GM19043 (cell line): ENCODE measurements around the gene STEAP3.

Source experiments
- ATAC-seq: cut with Tn5 transposase; IDR thresholded peaks from one replicate; pipeline ENCODE4 v1.9.1; 2021; ENCODE audit warnings: low read depth; ENCODE audit not compliant: unreplicated experiment

Gene STEAP3

DNA sequence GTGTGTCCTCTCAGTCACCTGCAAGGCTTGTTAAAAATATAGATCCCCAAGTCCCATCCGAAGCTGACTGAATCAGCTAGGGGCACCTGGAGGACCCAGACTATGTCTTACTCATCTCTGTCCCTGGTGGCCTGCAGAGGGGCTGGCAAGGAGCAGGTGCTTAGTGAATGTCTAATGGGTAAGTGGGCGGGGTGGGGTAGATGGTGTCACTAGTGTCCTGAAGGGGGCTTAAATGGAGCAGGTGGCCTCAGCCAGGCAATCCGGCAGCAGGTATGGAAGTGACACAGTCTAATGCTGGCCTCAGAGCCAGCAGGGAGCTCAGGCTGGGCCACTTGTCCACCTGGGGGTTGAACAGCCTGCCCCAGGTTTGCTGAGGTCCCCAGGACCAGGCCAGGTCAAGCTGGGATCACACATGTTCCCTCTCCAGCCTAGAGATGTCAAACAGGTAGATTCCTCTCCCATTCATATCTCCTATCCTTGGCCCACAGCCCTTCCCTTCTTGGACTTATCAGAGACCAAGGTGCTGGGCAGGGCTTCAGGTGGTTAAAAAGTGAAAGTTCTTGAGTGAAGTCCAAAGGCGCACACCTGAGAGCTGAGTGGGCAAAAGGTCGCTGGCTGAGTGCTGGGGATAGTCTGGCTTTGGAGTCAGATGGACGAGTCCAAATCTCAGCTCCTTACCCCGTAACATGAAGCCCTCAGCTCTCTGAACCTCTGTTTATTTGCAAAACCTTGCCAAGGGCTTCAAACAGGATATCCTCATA lies 1.7 kb downstream of the STEAP3 start:
- no peak for ATAC-seq

DNA sequence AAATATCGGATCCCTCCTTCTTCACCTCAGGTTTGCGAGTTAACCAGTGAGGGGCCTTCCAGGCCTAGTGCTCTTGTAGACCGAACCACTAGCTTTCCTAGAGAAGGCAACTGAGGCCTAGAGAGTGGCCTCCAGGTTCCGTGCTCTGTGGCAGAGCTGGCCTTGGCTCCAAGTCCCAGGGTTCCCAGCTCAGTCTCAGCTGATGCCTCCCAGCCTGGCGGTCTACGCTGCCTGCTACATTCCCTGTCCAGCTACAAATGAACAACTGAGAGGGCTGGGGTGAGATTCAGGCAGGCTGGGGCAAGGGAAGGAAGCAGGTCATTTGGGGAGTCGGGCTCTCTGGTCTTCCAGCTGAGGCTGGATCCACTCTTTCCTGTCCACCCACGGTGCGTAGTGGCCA lies 2.3 kb downstream of the STEAP3 start:
- ATAC-seq: no peak

DNA sequence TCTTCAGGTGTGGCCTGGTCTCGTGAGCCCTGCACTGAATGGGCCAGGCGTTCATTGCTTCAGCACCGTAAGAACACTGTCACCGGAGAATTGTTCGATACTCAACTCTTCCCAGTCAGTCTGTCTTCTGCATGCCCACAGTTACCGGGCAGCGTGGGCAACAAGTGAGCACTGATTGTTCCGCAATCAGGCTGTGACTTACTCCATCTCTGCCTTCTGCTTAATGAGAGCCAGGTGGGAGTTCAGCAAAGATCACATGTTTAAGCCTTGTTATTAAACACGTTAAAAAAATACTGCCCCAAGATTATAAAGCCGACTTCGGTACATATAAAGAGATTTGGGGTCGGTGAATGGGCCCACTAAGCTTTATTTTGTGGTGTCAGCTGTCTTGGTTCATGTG lies 3.7 kb downstream of the STEAP3 start:
- ATAC-seq: no peak

DNA sequence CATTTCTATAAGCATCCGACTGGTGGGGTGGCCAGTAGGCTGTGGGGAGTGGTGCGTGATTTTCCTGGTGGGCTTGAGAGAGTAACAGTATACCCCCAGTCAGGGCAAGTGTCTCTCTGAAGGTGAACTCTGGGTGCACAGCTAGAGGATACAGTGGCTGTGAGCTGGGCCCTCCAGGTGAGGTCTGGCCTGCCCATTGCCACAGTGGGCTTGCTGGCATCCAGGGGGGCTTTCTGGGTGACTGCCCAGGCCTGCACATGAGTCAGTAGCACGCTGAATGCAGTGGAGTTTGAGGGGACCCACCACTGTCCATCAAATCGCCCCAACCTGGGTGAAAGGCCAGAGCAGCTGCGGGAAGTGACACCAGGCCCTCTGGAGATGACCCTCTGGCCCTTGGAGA lies 4.5 kb downstream of the STEAP3 start:
- no peak for ATAC-seq

DNA sequence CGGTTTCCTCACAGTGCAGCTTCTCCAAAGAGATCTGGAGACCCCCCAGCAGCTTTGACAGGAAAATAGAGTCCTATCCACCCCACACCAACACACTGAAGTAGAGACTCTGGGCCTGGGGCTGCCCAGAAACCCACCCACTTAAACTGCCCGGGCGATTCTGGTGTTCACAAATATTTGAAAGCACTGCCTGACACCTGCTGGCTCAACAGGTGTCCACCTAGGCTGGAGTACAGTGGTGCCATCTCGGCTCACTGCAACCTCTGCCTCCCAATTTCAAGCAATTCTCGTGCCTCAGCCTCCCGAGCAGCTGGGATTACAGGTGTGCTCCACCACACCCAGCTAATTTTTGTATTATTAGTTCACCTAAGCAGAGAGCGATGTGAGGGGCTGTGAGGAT lies 5.3 kb downstream of the STEAP3 start:
- no peak for ATAC-seq

DNA sequence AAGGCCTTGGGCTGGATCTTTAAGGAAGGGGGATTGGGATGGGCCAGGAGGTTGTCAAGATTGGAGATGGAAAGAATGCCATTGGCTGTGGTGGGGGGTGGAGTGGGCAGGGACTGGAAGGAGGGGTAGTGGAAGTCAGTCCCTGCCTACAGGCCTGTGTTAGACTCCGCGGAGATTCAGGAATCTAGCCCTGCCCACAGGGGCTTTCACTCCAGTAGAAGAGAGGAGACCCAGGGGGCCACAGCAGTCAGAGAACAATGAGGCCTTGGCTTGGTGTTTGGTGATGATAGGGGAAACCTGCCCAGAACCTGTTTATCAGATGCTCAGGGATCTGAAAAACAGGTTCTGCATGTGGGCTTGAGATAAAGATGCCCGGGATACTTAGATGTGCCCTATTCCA lies 6.1 kb downstream of the STEAP3 start:
- no peak for ATAC-seq

DNA sequence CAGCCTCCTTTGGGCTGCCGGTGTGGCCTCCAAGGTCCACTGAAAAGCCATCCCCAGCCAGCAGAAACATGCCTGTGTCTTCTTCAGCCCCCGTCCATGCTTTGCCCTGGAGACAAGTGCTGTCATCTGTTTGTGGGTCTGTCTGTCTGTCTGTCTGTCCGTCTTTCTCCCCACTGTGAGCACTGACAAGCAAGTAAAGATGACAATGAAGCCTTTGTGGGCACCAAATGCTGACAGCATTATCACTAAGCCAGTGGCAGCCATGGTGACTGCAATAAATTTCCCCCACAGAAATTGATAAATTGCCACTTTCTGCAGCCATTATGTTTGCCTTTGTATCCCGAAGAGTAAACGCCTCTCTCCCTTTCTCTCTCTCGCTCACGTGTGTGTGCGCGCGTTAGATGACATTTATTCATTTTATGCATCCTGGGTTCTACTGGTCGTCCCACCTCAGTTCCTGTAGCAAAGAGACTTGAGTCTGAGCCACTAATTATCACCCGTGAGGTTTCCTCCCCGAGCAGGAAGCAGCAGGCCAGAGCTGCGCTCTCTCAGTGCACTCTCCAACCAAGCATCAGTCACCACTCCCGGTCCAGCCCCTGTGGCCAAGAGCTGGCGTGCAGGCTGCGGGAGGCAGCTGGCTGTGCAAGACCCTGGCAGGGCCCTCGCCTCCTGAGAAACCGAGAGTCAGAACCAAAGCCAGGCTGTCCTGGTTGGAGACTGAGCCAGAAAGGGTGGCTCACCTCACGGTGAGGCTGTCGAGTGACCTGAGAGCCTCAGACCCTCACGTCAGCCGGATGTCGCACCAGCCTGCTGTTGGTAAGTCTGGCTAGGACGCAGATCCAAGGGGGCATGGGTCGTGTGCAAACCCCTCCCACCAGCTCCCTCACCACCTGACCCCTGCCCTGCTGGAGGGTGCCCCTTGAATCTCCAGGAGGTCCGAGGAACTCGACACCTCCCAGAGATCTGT lies 6.9 kb downstream of the STEAP3 start:
- ATAC-seq: no peak

DNA sequence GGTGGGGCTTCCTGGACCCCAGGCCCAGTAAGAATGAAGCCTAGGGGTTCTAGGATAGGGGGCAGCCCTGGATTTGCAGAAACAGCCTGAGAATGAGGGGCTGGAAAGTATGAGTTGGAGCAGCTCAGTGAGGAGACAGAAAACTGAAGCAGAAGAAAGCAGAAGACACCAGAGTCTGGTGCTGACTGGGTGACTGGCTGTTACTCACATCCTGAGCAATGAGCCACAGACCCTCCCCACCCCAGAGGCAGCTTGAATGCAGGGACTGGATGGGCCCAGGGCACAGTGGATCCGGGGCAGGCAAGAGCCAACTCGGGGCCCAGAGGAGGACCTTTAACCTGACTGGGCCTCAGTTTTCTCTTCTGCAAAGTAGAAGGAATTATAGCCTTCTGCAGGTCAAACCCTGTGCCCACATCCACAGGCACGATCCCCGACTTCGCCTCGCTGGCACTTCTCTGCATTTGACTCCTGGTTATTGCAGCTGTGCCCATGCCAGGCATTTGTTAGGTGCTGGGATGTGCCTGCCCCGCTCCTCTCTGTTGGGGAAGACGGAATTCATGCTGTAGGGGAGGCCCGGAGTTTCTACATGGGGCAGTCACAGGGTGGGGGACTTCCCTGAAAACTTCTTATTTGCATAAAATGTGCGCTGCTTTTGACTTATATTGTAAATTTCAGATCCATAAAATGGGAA lies 8.5 kb downstream of the STEAP3 start:
- no peak for ATAC-seq

DNA sequence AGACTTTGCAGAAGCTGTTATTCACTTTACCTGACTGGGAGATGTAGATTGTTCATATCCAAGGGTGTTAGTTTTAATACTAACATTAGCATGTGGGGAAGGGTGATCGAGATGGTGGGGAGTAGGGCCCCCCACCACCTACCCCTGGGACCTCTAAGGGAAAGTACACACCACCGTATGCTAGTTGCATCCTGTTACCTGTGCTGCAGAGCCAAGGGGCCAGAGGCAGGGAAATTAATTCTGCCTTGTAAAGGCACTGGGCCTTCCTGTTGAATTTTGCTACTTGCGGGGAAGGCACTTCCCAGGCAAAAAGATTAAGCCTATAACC lies 9.0 kb downstream of the STEAP3 start:
- ATAC-seq: peak; percentile 34

DNA sequence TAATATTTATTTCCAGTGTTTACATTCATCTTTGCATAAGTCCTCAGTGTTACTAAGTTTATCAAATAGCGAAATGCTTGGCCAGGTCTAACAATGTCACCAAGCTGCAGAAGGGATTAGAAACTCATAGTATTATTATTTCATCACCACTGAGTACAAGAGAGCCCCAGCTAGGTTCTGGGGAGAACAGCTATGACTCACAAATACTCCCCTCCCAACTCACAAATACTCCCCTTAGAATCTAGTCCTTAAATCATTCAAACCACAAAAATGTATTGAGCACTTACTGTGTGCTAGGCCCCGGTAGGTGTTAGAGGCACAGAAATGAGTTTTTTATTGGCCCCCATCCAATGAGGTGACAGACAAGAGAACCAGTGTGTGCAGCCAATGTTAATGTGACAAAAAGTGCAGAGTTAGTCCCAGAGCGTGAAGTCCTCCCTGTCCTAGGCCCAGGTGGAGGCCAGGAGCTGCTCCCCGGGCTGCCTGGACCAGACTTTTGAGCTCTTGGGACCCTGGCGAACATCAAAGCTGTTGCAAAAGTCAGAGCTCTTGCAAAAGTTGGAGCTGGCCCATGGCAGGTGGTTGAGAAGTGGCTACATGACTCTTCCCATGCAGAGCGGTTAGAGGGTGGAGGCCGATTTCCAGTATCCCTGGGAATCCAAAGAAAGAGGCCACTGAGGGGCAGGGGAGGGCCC lies 9.8 kb downstream of the STEAP3 start:
- peak; percentile 38 for ATAC-seq

DNA sequence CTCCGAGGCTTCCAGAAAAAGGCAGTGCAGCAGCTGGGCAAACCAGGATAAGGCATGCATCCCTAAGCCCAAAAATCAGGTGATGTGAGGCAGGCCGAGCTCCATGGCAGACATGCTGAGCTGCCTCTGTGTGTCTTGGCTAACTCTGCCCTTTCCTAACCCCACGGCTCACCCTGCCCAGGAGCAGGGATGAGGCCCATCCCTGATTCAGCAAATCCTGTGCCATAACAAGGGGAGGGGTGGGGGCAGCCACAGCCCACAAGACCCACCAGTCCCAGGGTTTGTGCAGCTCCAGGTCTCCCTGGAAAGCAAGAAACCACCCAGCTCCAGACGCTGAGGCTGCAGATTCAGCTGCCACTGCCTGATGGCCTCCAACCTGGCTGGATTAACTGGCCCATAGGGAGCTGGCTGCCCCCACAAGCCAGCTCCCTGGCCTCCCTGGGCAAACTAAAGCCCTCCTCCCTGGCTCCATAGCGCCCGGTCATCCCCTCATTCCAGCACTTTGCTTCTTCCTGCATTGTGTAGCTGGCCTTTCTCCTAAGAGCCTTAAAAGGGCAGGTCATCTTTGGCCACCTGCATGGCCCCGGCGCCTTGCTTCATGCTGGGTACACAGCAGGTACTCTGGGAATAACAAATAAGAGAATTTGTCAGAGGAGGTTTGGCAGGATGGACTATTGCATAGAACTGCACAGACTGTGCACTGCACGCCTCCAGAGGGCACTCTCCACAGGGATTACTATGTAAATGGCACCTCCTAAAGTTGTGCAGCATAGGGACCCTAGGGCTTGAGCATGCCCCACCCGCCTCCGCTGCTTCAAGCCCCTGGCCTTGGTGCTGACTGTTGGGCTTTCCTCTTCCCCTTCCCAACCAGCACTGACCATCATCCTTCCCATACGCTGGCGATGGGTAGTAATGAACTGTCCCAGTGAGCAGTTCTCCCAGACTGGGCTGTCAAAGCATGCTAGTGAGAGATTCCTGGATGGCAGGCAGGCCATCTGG lies 10.7 kb downstream of the STEAP3 start:
- ATAC-seq: no peak

DNA sequence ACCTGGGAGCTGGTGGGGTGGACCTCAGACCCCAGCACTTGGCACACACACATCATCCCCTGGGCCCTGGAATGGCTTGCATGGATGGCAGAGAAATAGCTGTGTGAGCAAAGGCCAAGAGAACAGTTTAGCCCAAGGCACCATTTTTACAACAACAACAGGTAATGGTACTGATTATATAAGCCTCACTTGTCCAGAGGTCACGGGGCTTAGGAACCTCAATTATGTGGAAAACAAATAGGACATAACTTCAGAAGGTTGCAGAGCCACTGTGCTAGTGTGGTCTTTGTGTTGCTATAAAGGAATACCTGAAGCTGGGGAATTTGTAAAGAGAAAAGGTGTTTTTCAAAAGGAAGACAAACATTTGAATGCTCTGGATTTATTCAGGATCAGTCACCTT lies 13.2 kb downstream of the STEAP3 start:
- ATAC-seq: no peak

DNA sequence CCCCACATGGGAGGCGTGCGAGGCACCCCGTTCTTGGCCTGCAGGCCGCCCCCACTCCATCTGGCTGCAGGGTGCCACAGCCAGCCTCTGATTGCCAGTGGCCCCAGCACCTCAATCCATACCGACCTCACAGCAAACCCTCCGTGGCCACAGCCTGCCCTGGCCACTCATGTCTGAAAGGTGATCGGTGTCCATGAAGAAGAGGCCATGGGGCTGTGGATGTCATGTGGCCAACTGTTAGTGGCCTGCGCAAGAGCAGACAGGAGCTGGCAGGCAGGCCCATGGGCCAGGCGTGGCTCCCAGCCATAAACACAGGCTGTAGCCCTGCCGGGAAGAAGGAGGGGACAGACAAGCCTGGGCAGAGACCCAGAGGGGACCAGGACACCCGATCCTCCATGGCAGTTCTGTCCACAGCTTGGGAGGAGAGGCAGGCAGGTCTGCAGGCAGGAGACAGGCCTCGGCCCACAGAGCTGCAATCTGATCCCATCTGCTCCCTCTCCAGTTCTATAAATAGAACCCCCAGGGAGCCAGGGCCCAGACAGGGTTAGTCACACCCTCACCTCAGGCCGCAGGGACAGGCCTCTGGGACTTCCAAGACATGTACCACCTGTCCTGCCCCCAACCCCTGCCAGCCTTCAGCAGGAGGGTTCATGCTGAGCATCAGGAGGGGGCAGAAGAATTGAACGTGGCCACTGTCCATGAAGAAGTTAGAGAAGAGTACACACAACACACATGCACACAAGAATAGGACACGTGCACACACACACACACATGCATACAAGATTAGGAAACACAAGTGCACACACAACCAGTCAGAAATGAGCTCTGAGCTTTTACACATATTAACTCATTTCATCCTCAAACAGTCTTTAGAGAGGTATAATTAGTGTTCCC lies 16.9 kb downstream of the STEAP3 start:
- no peak for ATAC-seq

DNA sequence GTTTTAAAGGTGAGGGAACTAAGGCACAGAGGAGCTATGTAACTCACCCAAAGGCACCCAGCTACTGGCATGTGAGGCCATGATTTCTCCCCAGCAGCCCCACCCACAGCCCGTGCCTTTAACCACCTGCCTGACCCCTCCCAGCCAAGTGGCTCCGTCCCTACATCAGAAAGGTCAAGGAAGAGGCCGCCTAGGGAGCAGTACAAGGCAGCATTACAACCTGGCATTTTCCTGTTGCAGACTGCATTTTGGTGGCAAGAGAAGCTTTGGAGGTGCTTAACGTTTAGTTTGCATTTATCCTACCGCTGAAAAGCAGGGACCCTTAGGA lies 17.5 kb downstream of the STEAP3 start:
- ATAC-seq: no peak

DNA sequence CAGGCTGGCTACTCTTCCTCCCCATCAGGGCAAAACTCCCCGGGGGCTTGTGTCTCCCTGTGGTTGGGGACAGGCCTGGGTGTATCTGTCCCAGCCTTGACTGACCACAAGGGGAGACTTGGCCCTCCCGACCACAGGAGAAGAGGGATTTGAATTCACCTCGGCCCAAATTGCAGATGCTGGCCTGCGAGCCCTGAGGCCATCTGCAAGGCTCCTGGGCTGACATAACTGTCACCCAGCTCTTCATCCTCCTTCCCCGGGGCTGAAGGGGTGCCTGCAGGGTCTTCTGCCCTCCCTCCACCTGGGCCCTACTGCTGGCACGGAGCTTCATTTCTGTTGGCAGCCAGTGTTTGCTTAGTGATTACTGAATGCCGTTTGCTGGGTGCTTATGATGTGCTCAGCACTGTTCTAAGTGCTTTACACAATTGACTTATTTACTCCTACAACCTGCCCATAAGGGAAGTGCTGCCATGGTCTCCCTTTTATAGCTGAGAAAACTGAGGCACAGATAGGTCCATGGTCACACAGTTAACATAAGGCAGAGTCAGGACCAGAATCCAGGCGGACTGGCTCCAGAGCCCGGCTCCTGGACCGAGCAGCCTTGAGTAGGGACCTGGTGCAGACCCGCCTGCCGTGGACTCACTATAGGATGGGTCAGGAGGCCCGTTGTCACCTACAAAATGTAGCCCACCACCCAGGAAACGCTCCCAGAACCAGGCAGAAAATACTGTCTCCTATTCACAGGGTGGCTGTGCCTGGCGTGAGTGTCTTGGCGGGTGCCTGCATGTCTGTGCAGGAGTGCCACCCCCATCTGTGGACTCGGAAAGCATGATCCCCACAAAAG lies 18.9 kb downstream of the STEAP3 start:
- ATAC-seq: no peak

DNA sequence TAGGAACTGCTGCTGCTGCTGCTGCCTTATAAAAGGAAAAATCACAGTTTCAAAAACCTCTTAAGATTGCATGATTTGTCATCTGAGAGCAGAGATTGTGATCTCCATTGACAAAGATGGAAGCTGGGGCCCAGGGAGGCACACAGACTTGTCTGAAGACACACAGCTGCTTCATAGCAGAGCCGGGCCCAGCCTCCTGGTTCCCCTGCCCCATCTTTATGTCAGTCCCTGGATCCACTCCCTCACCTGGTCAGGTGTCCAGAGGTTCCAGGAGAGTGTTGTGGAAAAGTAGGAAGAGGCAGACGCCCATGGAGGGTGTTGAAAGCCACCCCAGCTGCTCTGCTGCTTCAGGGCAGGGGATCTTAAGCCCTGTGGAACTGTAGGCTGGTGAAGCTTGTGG lies 20.0 kb downstream of the STEAP3 start:
- ATAC-seq: no peak

DNA sequence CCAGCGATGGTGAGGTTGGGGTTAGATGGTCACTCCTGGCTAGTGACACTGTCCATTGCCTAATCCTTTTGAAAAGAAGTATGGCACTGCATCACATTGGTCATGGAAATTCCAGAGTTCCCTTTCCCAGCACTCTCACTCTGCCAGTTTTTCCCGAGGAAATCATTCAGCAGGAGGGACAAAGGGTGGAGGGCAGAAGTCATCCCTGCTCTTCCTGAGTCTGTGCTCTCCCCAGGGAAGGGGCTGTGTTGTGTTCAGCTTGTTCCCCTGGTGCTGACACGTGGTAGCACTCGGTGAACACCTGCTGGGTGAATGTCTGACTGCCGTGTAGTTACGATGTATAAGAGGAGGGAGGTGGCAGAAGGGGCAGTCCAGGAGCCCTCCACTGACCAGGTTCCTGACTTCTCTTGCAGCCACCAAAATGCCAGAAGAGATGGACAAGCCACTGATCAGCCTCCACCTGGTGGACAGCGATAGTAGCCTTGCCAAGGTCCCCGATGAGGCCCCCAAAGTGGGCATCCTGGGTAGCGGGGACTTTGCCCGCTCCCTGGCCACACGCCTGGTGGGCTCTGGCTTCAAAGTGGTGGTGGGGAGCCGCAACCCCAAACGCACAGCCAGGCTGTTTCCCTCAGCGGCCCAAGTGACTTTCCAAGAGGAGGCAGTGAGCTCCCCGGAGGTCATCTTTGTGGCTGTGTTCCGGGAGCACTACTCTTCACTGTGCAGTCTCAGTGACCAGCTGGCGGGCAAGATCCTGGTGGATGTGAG lies 21.6 kb downstream of the STEAP3 start:
- ATAC-seq: no peak
